ENCODE measurements around the gene STAM. TPM values are rescaled to one million over a fixed set of nuclear protein-coding genes. Genes with fewer than 3 reads are reported as not detected.
A peak's percentile ranks its signal among the peaks of the same experiment; 100 is the strongest.
"Not testable (repeated sequence)": the region's sequence is repeated elsewhere in the genome, so short reads cannot be mapped to it uniquely, and the experiment has no call there.

STAM gene
- total RNA-seq, 1 donor from 2014 or later = 28.9 TPM

DNA sequence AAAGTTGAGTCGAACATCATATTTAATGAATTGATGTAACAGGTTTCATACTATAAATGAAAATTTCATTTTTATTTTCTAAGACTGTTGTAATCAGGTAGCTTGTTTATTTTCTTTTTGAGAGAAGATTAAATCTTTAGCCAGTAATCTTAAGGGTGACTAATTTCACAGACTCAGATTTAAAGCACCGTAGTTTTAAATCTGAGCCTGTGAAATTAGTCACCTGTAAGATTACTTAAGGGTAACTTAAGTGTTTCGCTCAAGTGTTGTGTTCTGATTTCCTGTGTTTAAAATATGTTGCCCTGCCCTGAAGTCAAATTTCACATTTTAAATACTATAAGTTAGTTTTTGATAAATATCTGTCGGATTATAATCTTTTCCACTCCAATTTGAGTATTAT, 72.2 kb downstream of the STAM start:
- FAIRE-seq = no peak

DNA sequence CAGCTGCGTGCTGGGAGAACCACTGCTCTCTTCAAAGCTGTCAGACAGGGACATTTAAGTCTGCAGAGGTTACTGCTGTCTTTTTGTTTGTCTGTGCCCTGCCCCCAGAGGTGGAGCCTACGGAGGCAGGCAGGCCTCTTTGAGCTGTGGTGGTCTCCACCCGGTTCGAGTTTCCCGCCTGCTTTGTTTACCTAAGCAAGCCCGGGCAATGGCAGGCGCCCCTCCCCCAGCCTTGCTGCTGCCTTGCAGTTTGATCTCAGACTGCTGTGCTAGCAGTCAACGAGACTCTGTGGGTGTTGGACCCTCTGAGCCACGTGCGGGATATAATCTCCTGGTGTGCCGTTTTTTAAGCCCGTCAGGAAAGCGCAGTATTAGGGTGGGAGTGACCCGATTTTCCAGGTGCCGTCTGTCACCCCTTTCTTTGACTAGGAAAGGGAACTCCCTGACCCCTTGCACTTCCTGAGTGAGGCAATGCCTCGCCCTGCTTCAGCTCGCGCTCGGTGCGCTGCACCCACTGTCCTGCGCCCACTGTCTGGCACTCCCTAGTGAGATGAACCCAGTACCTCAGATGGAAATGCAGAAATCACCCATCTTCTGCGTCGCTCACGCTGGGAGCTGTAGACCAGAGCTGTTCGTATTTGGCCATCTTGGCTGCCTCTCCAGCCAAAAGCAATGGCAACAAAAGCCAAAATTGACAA, 78.5 kb downstream of the STAM start:
- not testable (repeated sequence) for DNase-seq (ENCODE audit: low spot score in 2 of 2); FAIRE-seq

More for the DNA sequence above, 72.2 kb downstream of the STAM start:
- DNase-seq (ENCODE audit: low spot score in 2 of 2) = no peak

- FAIRE-seq = no peak
- DNase-seq (ENCODE audit: low spot score in 2 of 2) = no peak
Measured at GRCh38 chr10:17725703-17726102, 81.8 kb downstream of the STAM start.

- FAIRE-seq = no peak
- no peak for DNase-seq (ENCODE audit: low spot score in 2 of 2)
Measured at GRCh38 chr10:17729630-17730029, 85.7 kb downstream of the STAM start.

GRCh38 chr10:17730667-17731066, 86.7 kb downstream of the STAM start:
- no peak for DNase-seq (ENCODE audit: low spot score in 2 of 2)
- no peak for FAIRE-seq

- FAIRE-seq (no peak), DNase-seq (ENCODE audit: low spot score in 2 of 2) (no peak)
Measured at GRCh38 chr10:17731331-17732020, 87.5 kb downstream of the STAM start.

GRCh38 chr10:17733620-17734019, 89.7 kb downstream of the STAM start:
- no peak for FAIRE-seq
- no peak for DNase-seq (ENCODE audit: low spot score in 2 of 2)

DNA sequence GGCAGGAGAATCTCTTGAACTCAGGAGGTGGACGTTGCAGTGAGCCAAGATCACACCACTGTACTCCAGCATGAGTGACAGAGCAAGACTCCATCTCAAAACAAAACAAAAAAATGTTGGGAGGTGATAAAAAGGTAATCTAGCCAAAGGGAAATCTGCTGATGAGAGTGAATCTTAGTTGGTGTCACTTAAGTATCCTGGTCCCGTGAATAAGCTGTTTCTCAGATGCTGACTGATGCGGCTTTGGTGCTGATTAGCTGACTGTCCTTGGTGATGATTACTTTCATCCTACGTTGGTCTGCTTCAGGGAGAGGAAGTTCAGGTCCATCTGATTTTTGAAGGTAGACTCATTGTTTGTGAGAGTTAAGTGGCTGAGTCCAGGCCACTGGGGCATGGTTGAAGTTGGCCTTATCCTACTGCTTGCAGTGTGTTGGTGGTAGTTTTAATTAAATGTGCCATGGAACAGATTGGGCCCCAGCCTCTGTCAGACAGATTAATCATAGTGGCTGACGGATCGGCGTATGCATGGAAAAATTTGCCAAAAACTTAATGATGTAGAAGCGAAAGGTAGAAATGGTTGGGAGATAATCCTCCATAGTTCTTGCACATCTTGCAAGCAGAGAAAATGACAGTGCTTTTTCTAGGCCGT, 90.6 kb downstream of the STAM start:
- no peak for DNase-seq (ENCODE audit: low spot score in 2 of 2)
- no peak for FAIRE-seq

GRCh38 chr10:17735166-17735941, 91.4 kb downstream of the STAM start:
- no peak for DNase-seq (ENCODE audit: low spot score in 2 of 2)
- no peak for FAIRE-seq

GRCh38 chr10:17736223-17736622, 92.3 kb downstream of the STAM start:
- DNase-seq (ENCODE audit: low spot score in 2 of 2) (no peak), FAIRE-seq (no peak)

DNA sequence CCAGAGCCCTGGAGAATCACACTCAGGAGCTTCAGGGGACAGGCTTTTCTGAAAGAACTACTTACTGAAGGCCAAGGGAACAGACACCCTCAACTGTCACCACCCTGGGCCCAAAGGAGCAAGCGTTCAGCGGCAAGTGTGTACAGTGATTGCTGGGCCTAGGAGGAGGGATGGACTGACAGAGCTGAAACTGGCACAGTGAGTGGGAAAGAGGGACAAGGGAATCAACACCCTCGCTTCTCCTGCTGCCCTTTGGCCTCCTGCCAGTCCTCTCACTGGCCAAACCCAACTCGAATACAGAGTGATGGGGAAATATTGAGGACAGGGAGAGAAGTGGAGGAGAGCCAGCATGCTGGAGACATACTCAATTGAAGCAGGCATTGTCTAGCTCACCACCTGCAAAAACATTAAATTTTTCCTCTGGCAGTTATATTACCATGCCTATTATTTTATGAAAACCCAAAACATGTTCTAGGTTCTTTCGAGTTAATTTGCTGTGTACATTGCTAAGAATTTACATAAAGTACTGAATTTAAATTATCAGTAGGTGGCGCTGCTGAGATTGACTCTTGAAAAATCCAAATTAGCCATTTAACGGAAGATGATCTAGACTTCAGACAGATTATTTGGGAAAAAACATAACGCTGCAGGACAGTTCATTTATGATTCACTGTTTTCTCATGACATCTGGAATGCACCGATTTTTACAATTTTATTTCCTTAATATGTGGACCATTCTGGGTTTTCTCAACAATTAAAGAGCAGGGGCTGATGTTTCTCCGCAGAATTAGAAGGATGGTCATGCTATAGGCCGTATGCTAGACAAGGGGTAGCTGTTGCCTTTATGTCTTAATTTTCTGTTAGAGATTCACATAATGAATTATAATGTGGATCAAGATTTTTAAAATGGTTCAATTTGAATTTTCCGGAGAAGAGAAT, 93.3 kb downstream of the STAM start:
- peak; percentile 93 for FAIRE-seq
- peak in 1 of 2 donors; percentile 29 for DNase-seq (ENCODE audit: low spot score in 2 of 2)

- DNase-seq (ENCODE audit: low spot score in 2 of 2) = no peak
- FAIRE-seq = no peak
Measured at GRCh38 chr10:17740668-17741067, 96.7 kb downstream of the STAM start.

DNA sequence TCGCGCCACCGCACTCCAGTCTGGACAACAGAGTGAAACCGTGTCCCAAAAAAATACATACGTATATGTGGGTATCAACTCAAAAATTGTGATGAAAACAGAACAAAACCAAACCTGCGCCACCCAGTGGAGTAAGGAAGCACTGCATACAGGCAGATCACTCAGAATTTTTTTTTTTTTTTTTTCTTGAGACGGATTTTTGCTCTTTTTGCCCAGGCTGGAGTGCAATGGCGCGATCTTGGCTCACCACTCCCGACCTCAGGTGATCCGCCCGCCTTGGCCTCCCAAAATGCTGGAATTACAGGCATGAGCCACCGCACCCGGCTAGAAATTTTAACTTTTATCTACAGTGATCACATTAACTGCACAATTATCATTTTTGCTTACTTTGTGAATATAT, 99.0 kb downstream of the STAM start:
- DNase-seq (ENCODE audit: low spot score in 2 of 2) = peak in 1 of 2 donors; percentile 39
- FAIRE-seq = no peak

DNA sequence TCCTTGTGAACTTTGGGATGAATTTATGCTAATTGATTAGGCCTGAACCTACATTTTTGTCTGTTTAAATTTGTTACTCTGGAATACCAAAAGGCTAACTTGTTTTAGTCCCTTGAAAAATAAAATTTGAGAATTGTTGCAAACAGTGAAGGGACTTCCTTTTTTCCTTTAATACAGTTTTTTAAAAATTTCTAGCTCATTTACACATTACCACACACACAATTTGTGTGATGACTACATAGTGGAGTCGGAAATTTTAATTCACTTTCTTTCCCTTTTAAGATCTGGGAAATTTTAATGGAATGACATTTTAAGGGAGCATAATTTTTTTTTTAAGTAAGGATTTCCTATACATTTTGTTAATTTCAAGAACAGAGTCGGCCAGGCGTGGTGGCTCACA, 99.5 kb downstream of the STAM start:
- no peak for FAIRE-seq
- DNase-seq (ENCODE audit: low spot score in 2 of 2) = no peak

DNA sequence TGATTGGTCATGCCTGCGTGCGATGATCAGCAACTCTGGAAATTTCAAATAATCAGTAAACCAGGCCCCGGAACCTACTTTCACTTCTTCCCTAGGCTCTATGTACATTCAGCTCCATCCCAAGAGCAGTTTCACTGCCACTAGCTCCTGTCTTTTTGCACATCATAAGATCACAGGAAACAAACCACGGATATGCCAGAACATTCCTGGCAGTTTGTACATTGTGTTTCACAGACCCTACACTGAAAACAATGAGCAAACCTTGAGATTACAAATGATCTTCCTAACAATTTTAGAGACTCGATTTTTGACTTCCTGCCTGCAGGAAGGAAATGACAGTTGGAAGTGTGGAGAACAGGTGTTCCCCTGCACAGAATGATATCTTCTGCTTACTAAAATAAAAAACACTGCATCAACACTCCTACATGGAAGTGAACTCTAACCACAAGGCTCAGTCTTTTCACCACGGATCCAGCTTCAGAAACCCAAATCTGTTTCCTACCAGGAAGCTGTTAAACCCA, 100.5 kb downstream of the STAM start:
- no peak for DNase-seq (ENCODE audit: low spot score in 2 of 2)
- FAIRE-seq = no peak

DNA sequence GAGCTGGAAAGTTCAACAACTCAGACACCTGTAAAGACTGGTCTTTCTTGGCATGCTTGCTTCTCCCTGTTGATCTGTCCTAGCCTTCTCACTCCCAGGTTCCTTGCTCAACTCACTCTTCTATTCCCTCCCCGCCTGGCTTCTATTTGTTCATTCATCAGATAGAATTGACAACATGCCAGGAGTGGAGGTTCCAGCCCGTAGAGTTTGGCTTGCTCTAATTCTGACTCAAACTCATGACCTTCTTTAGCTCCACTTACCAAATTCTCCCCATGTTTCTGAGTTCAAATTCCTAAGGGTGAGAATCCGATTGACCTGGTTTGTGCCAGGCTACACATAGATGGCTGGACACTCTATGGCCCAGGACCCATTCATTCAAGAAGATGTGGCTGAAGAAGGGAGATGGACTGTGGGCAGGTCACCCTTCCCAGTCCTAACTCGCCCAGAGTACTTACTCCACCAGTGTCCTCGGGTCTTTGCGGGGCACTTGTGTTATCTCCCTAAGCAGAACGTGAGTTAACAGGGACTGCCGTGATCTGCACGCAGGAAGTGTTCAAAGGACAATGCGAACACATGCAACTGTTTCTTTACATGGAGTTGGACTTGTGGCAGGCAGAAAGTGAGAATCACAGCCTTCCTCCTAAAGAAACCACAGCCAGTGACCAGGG, 104.1 kb downstream of the STAM start:
- FAIRE-seq = no peak

DNA sequence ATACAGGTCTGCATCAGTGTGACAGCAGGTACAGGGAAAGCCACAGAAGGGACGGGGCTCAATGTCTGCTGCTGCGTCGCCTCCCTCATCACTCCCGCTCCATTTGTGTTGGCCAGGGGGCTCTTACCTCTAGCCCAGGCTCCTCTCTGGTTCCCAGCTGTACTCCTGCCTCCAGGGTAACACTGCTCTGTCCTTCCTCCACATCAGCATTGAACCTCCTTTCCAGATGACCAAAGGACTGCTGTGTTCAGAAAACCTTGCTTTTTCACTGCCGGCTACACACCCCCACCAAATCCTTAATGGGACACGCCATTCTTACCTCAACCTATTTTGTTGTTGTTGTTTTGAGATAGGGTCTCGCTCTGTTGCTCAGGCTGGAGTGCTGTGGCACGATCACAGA, 105.9 kb downstream of the STAM start:
- DNase-seq (ENCODE audit: low spot score in 2 of 2) = no peak
- FAIRE-seq = no peak

More for the DNA sequence above, 104.1 kb downstream of the STAM start:
- no peak for DNase-seq (ENCODE audit: low spot score in 2 of 2)

- no peak for FAIRE-seq
- DNase-seq (ENCODE audit: low spot score in 2 of 2) = no peak
Measured at GRCh38 chr10:17751781-17752445, 108.0 kb downstream of the STAM start, which contains the start of gene TMEM236. TSS of gene TMEM236 (plus strand) at chr10:17752201. CDS start at chr10:17752296, 95 bp downstream.
